DMS53 (cell line): Measurements from ENCODE around the gene ZNF761.
"Not testable (repeated sequence)": the region's sequence is repeated elsewhere in the genome, so short reads cannot be mapped to it uniquely, and the experiment has no call there.

Source experiments
- DNase-seq: peaks from one replicate; lab custom pipeline; 2025; lab: John Stamatoyannopoulos, UW

Gene ZNF761

DNA sequence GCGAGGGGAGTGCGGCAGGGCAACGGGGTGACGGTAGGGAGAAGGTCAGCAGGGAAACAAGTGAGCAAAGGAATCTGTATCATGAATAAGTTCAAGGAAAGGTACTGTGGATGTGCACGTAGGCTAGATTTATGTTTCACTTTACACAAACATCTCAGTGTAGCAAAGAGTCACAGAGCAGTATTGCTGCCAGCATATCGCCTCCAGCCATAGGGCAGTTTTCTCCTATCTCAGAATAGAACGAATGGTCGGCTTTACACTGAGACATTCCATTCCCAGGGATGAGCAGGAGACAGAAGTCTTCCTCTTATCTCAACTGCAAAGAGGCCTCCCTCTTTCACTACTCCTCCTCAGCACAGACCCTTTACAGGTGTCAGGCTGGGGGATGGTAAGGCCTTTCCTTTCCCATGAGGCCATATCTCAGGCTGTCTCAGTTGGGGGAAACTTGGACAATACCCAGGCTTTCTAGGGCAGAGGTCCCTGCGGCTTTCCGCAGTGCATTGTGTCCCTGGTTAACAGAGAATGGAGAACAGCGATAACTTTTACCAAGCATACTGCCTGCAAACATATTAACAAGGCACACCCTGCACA, 28.4 kb downstream of the ZNF761 start:
- DNase-seq = not testable (repeated sequence)

- no peak for DNase-seq
Measured at GRCh38 chr19:53461866-53462265, 30.1 kb downstream of the ZNF761 start.

DNA sequence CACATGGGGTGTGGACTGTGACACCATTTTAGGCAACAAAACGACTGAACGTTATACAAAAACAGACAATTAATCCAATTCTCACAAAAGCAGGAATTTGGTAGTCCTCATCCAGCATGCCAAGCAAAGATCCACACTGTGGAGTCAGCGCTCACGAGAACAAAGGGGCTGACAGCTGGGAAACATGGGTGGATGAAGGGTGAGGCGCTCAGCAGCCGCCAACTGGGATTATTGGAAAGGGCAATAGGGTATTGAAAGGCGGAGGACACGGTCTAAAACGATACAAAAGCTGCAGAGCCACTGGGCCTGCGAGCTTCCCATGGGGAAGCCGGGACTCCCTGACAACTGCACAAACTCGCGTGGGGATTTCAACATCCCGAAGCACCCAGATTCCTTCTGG, 31.1 kb downstream of the ZNF761 start:
- DNase-seq = no peak

DNA sequence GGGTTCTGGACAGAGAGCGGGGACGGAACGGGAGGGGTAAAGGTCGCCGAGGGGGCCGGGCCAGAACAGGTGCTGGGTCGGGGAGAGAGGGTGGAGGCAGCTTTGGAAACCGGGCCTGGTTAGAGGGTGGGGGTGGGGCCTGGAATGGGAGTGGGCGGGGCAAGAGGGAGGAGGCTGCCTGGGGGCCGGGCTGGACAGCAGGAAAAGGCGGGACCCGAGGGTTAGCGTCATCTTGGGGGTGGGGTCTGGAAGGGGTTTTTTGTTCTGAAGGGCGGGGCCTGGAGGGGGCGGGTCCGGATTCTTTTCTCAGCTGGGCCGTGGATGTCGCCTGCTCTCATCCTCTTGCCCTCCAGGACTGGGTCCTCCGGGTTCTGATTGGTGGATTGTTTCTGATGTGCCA, 31.5 kb downstream of the ZNF761 start:
- peak; percentile 31 for DNase-seq

GRCh38 chr19:53466726-53467484, 35.1 kb downstream of the ZNF761 start:
- DNase-seq = peak; percentile 72

DNA sequence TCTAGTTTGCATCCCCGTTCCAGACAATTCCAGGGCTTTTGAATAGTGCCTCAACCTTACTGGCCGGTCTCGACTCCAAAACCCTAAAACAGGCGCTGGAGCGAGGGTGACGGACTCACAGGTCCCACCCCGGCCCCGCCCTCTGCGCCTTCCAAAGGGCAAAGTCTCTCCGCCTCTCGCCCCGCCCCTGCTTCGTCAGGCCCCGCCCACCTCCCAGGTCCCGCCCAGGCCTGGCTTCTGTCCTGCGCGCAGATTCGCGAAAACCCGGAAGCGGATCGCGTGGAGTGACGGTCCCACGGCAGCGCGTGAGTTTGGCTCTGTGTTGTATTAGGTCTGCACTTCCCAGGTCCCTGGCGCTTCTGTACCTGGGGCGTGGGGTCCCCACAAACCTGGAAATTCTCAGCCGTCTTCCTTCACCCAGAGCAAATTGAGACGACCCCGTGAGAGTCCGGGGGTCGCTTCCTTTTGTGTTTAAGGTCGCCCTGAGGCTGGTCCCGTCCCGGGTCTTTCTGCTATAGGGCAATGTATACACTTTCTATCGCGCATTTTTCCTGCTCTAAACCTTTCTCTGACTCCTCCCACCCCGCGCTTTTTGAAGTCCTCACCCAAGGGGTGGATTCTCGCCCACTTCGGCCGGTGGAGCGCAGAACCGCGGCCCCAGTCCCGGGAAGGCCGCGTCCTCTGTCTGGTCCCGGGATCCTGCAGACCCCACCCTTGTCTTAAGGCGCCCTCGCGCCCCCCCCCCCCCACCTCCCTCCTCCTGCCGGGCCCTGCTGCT, 35.9 kb downstream of the ZNF761 start, which contains the start of gene ZNF813:
Gene ZNF813 (plus strand): TSS at position 249 of the 778 bp plus-strand sequence. CDS start 16,090 bp downstream, outside the sequence.
- DNase-seq = peak; percentile 92

GRCh38 chr19:53468628-53469027, 36.8 kb downstream of the ZNF761 start:
- DNase-seq = not testable (repeated sequence)

GRCh38 chr19:53471916-53472315, 40.1 kb downstream of the ZNF761 start:
- no peak for DNase-seq

DNA sequence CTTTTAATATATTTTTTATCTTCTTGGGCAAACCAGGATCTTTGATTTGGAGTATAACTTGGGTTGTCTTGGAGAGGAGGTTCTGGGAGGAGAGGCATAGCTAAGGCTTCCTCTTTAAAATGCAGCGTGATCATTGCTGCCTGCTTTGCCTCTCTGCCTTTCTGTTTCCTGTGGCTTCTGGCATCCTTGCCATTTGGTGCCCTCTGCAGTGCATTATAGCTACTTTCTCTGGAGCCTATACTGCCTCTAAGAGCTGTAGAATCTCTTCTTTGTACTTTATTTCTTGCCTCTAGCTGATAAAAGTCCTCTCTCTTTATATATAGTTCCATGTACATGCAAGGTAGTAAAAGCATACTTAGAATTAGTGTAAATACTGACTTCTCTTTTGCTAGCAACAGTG, 43.0 kb downstream of the ZNF761 start:
- peak; percentile 14 for DNase-seq

- DNase-seq = not testable (repeated sequence)
Measured at GRCh38 chr19:53475470-53475869, 43.7 kb downstream of the ZNF761 start.

DNA sequence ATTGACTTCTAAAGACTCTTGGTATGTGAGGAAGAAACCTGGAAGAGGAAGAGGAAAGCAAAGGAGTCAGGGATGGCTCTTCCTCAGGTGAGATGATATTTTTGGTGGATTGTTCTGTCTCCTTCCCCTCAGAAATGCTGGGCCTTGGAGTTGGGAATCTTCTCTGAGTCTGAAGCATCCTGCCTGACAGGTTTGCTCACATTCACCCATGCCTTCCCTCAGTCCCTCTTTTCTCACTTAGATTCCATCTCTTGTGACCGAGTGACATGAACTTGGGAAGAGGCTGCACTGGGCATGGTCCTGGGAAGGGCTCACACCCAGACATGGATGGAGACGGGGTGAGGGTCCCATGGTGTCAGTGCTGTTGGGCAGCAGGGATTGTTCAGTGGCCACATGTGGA, 52.0 kb downstream of the ZNF761 start:
- DNase-seq = not testable (repeated sequence)

GRCh38 chr19:53485046-53486004, 53.5 kb downstream of the ZNF761 start:
- DNase-seq = no peak

DNA sequence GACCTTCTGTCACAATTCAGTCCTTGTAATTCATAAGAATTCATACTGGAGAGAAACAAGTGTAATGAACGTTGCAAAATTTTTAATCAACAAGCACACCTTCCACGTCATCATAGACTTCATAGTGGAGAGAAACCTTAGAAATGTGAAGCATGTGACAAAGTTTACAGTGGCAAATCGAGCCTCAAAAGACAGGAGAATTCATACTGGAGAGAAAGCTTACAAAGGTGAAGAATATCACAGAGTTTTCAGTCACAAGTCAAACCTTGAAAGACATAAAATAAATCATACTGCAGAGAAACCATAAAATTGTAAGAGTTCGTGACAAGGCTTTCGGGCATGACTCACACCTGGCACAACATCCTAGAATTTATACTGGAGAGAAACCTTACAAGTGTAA, 60.4 kb downstream of the ZNF761 start:
- no peak for DNase-seq

- DNase-seq = peak; percentile 87
Measured at GRCh38 chr19:53497311-53498023, 65.7 kb downstream of the ZNF761 start.

DNA sequence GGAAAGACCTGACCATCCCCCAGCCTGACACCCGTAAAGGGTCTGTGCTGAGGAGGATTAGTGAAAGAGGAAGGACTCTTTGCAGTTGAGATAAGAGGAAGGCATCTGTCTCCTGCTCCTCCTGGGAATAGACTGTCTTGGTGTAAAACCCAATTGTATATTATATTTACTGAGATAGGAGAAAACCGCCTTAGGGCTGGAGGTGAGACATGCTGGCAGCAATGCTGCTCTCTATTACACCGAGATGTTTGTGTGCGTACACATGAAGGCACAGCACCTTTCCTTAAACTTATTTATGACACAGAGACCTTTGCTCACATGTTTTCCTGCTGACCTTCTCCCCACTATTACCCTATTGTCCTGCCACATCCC, 66.2 kb downstream of the ZNF761 start:
- not testable (repeated sequence) for DNase-seq

DNA sequence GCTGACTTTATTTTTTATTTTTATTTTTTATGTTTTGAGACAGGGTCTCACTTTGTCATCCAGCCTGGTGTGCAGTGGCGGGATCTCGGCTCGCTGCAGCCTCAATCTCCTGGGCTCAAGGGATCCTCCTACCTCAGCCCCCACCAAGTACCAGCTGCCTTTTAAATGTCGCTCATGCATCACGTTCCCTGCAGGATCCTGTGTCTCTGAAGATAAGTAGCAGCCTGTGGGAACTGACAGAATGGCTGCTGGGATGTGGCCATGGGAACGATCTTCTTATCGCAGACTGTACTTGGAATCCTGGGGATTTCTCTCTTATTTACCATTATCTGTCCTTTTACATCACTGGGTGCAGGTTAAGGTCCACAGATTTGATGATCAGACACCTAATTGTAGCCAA, 71.4 kb downstream of the ZNF761 start:
- DNase-seq = peak; percentile 29

DNA sequence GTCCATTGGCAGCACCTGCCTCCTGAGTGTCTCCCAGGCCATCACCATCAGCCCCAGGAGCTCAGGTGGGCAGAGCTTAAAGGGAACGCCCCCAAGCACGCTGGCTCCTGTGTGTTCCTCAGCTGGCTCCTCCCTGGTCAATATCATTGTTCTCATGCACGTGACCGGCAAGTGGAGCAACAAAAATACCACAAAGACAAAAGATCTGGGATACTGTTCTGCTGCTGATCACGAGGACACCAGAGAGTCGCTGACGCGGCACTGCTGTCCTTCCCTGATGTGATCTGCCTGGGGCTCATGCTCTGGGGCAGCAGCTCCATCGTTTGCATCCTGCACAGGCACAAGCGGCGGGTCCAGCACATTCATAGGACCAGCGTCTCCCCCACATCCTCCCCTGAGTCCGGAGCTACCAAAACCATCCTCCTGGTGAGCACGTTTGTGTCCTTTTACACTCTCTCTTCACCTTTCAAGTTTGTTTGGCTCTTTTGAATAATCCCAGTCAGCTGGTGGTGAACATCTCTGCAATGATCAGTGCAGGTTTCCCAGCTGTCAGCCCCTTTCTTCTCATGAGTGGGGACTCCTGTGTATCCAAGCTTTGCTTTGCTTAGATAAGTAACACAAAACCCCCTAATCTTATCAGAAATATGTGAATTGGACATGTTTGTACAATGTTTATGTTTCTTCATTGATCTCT, 72.0 kb downstream of the ZNF761 start:
- peak; percentile 52 for DNase-seq

DNA sequence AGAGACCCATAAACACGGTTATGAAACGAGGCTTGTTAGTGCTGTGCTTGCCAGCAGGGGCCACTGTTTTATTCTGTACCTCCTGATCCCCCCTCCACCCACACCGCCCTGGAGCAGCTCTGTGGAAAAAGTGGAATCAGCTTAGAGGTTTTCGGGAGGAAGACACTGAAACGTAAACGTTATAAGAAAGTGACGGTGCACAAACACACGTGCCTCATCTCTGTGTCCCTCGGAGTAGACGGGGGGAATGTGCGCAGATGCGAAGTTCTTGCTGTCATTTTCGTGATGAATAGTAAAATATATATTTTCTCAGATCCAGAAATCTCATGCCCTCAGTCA, 72.5 kb downstream of the ZNF761 start:
- peak; percentile 51 for DNase-seq

- DNase-seq = no peak
Measured at GRCh38 chr19:53504885-53505284, 73.1 kb downstream of the ZNF761 start.

- DNase-seq = no peak
Measured at GRCh38 chr19:53506728-53507127, 74.9 kb downstream of the ZNF761 start.
